Activated B cell treated with CpG ODN at 0.5 μM for 24 hours (primary cell): ENCODE data around the gene GSE1. TPM values are rescaled to one million over a fixed set of nuclear protein-coding genes. Genes with fewer than 3 reads are reported as not detected.

Experiments
- ATAC-seq: fragments of 200-7000 bp; cut with Tn5 transposase; one replicate; pipeline ENCODE4 v1.10.0; 2021; ENCODE audit warnings: low read depth, mild to moderate bottlenecking, moderate library complexity
- CTCF ChIA-PET: fragments of 350-600 bp; sonication (Branson Sonifier 250); formaldehyde crosslinking; loops from one replicate; lab custom pipeline; 2021; ENCODE audit warnings: antibody characterized with exemption; lab: Charles Lee
- POLR2A ChIA-PET: fragments of 350-600 bp; sonication (Branson Sonifier 250); formaldehyde crosslinking; loops from one replicate; lab custom pipeline; 2021; ENCODE audit warnings: antibody characterized with exemption; lab: Charles Lee
- DNase-seq: peaks from one replicate; pipeline ENCODE4 v3.0.0; 2022
- H3K27ac Mint-ChIP-seq: one replicate; pipeline ENCODE4 v1.8.0; 2020; ENCODE audit warnings: mixed read lengths
- H3K27me3 Mint-ChIP-seq: one replicate; pipeline ENCODE4 v1.8.0; 2021; ENCODE audit warnings: mixed read lengths
- H3K36me3 Mint-ChIP-seq: one replicate; pipeline ENCODE4 v1.8.0; 2021; ENCODE audit warnings: low read depth, mixed read lengths
- H3K4me1 Mint-ChIP-seq: one replicate; pipeline ENCODE4 v1.8.0; 2021; ENCODE audit warnings: mixed read lengths
- H3K4me3 Mint-ChIP-seq: one replicate; pipeline ENCODE4 v1.8.0; 2020; ENCODE audit warnings: mild to moderate bottlenecking, mixed read lengths
- H3K9me3 Mint-ChIP-seq: one replicate; pipeline ENCODE4 v1.8.0; 2020; ENCODE audit warnings: mixed read lengths
- intact Hi-C: fragments of 100-400 bp; cut with micrococcal nuclease; formaldehyde crosslinking; loops from one replicate; pipeline ENCODE4 v1.15.1; 2024
- total RNA-seq: library from RNA; stranded (reverse); gene quantifications from 2 replicates; pipeline ENCODE4 v1.2.3, GENCODE V29; 2022
- TF ChIP-seq, protein P1 (sequence below): fragments of 200-600 bp; IDR thresholded peaks from one replicate; pipeline ENCODE4 v1.8.0; 2022; ENCODE audit warnings: antibody characterized with exemption, mild to moderate bottlenecking

The GSE1 gene
- total RNA-seq, 1 donor from 2014 or later, result 48.3 TPM

DNA sequence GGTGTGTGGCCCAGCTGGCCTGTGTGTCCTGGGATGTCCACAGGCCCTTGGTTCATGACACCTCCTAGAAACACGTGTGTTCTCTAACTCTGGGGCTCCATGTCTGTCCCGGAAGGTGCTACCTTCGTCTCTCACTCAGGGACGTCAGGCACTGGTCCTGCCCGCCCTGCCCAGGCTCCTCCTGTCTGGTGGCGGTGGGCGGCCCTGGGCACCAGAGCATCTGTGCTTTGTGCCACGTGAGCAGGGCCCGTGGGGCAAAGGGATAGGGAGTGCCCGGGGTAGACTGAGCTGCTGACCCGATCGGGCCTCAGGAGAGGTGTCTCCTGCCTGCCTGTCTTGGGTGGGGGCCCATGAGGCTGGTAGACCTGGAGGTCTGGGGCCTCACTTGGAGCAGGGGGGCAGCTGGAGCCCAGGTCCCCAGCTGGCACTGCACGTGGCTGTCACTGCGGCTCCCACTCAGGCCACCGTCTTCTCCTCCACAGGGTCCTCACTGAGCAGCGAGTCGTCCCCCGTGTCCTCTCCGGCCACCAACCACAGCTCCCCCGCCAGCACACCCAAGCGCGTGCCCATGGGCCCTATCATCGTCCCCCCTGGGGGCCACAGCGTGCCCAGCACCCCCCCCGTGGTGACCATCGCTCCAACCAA is 35.1 kb downstream of the GSE1 start:
- Mint-ChIP-seq H3K27ac (no peak overlapping the region), H3K36me3 (peaks cover 31% of the 10 kb centered on the region), H3K4me1 (peaks cover 9% of the 10 kb centered on the region), H3K27me3 (no peaks in the 10 kb centered on the region), H3K9me3 (no peaks in the 10 kb centered on the region), H3K4me3 (no peak overlapping the region)
- TF ChIP-seq, protein P1, sequence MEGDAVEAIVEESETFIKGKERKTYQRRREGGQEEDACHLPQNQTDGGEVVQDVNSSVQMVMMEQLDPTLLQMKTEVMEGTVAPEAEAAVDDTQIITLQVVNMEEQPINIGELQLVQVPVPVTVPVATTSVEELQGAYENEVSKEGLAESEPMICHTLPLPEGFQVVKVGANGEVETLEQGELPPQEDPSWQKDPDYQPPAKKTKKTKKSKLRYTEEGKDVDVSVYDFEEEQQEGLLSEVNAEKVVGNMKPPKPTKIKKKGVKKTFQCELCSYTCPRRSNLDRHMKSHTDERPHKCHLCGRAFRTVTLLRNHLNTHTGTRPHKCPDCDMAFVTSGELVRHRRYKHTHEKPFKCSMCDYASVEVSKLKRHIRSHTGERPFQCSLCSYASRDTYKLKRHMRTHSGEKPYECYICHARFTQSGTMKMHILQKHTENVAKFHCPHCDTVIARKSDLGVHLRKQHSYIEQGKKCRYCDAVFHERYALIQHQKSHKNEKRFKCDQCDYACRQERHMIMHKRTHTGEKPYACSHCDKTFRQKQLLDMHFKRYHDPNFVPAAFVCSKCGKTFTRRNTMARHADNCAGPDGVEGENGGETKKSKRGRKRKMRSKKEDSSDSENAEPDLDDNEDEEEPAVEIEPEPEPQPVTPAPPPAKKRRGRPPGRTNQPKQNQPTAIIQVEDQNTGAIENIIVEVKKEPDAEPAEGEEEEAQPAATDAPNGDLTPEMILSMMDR, result no peak
- intact Hi-C loops, result no loop called here
- ATAC-seq, result no peak
- DNase-seq, result no peak
- ChIA-PET POLR2A (no interaction called here), CTCF (no interaction called here)

GRCh38 chr16:85648805-85649204 is 35.7 kb downstream of the GSE1 start:
- ATAC-seq (no peak), DNase-seq (no peak)
- intact Hi-C loops, result no loop called here
- H3K4me3 Mint-ChIP-seq, result no peak overlapping the region
- no peaks in the 10 kb centered on the region for H3K27me3 Mint-ChIP-seq
- H3K27ac Mint-ChIP-seq, result no peak overlapping the region
- H3K4me1 Mint-ChIP-seq, result peaks cover 9% of the 10 kb centered on the region
- TF ChIP-seq, protein P1, result no peak
- no peaks in the 10 kb centered on the region for H3K9me3 Mint-ChIP-seq
- POLR2A ChIA-PET, result no interaction called here
- peaks cover 33% of the 10 kb centered on the region for H3K36me3 Mint-ChIP-seq
- CTCF ChIA-PET, result no interaction called here

GRCh38 chr16:85649411-85650134 is 36.5 kb downstream of the GSE1 start:
- TF ChIP-seq, protein P1, result no peak
- POLR2A ChIA-PET, result no interaction called here
- Mint-ChIP-seq H3K9me3 (no peaks in the 10 kb centered on the region), H3K27ac (no peak overlapping the region), H3K36me3 (peaks cover 34% of the 10 kb centered on the region), H3K4me1 (peaks cover 9% of the 10 kb centered on the region), H3K4me3 (no peak overlapping the region), H3K27me3 (no peaks in the 10 kb centered on the region)
- ATAC-seq (peak; percentile 45), DNase-seq (no peak)
- CTCF ChIA-PET, result no interaction called here
- intact Hi-C loops, result no loop called here

DNA sequence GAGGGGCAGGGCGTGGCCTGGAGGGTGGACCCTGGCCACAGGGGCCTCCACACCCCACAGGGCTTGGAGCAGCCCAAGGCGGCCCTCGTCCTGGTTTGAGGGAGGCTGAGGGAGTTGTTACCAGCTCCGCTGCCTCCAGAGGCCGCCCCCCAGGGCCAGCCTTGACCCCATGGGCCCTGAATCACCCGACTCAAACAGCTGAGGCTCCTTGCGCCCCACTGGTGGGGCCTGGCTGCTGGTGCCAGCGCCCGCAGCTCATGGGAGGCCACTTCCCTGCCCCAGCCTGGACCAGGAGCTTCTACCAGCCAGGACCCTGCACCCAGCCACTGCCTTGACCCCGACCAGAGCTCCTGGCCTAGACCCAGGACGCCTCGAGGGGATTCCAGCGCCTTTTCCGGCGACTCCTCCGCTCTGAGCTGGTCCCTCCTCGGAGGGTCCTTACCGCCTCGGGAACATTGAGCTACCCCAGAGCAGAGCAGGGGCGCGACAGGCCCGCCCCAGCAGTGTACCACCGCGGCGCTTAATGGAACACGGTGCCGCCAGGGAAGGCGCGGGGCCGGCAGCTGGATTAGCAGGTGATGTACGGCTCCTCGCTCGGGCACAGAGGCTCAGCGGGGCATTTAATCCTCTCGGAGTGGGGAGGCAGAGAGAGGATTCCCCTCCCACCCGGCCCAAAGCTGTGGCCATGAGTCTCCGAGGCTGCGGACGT is 37.2 kb downstream of the GSE1 start:
- ChIA-PET CTCF (interaction anchor here (1.0 kb wide), 2 partner anchors 9 to 34 kb away, joined by 3 to 4 read pairs; no protein-coding TSS in a partner anchor), POLR2A (interaction anchor here (0.7 kb wide), 2 partner anchors 110 to 1585 kb away, joined by 4 to 7 read pairs; no protein-coding TSS in a partner anchor)
- Mint-ChIP-seq H3K4me1 (peaks cover 6% of the 10 kb centered on the region), H3K27ac (no peak overlapping the region), H3K36me3 (peaks cover 35% of the 10 kb centered on the region), H3K27me3 (no peaks in the 10 kb centered on the region), H3K9me3 (no peaks in the 10 kb centered on the region), H3K4me3 (no peak overlapping the region)
- TF ChIP-seq, protein P1, result no peak
- no peak for DNase-seq
- no peak for ATAC-seq
- intact Hi-C loops, result no loop called here
